HepG2 (cell line): Measurements from ENCODE around the gene IPCEF1. TPM values are rescaled to one million over a fixed set of nuclear protein-coding genes. Genes with fewer than 3 reads are reported as not detected.

Experiments used
- ATAC-seq: fragments of 200-7000 bp; cut with Tn5 transposase; 3 replicates; pipeline ENCODE4 v1.9.1; 2020; ENCODE audit warnings: mild to moderate bottlenecking, moderate library complexity
- BruUV-seq: library from RNA; stranded (reverse); fragments of 400-500 nt; replicated peaks from 2 replicates; lab custom pipeline; 2021; lab: Mats Ljungman, UMichigan
- CTCF ChIA-PET: fragments of 300-600 bp; formaldehyde crosslinking; extraction: SDS; loops from one replicate; lab custom pipeline; 2021; ENCODE audit warnings: low total read pairs, inconsistent platforms, low intra/inter-chr PET ratio; lab: Yijun Ruan, JAX
- POLR2A ChIA-PET: fragments of 350-600 bp; sonication (Branson Sonifier 250); formaldehyde crosslinking; loops from one replicate; lab custom pipeline; 2020; ENCODE audit warnings: antibody characterized with exemption, inconsistent platforms; lab: Yijun Ruan, JAX
- DNase-seq: peaks from one replicate; pipeline ENCODE4 v3.0.0-alpha.2; 2015; ENCODE audit warnings: low spot score
- FAIRE-seq: peaks from 3 replicates; lab custom pipeline; 2011; peaks lifted over from hg19 to GRCh38; lab: Jason Lieb, UNC
- H2AFZ ChIP-seq: one replicate; pipeline ENCODE4 v1.6.1; 2011; ENCODE audit warnings: low read length, inconsistent platforms
- H3K27ac ChIP-seq: fragments of 300-600 bp; 3 replicates; pipeline ENCODE4 v1.8.0; 2011; ENCODE audit warnings: mixed run types, mild to moderate bottlenecking, mixed read lengths, low read length, inconsistent platforms; ENCODE audit not compliant: insufficient read depth; ENCODE audit errors: extremely low read length
- H3K27me3 ChIP-seq, 2 experiments: fragments of 200-600 bp in 1 of 2; 2 replicates in 1 of 2; 3 replicates in 1 of 2; pipeline versions ENCODE4 v1.6.0 to v1.8.0; 2011; ENCODE audit warnings: low read length in 2 of 2, mild to moderate bottlenecking in 2 of 2, moderate library complexity in 2 of 2, inconsistent platforms in 1 of 2; ENCODE audit not compliant: insufficient read depth in 2 of 2, control insufficient read depth in 1 of 2
- H3K36me3 ChIP-seq, 2 experiments: fragments of 200-600 bp in 1 of 2; replicated peaks in 1 of 2; 2 replicates in 1 of 2; 3 replicates in 1 of 2; pipeline versions ENCODE4 v1.5.1 to v1.8.0; 2011; ENCODE audit warnings: low read length in 2 of 2, inconsistent platforms in 1 of 2; ENCODE audit not compliant: insufficient read depth in 2 of 2, control insufficient read depth in 1 of 2
- H3K4me1 ChIP-seq: 2 replicates; pipeline ENCODE4 v1.5.1; 2012; ENCODE audit warnings: low read length, inconsistent platforms; ENCODE audit not compliant: insufficient read depth
- H3K4me2 ChIP-seq: 2 replicates; pipeline ENCODE4 v1.6.0; 2011; ENCODE audit warnings: low read depth, low read length, inconsistent platforms
- H3K4me3 ChIP-seq, 3 experiments: fragments of 200-600 bp in 1 of 3; sonication (generic), shearing (Covaris generic) in 1 of 3; replicated peaks in 1 of 3; 2 replicates each; pipeline ENCODE4 v1.5.1; 2011 to 2016; ENCODE audit warnings: low read length in 3 of 3, inconsistent platforms in 2 of 3, low read depth in 2 of 3, mild to moderate bottlenecking in 2 of 3, control low read depth in 1 of 3, mixed read lengths in 1 of 3; ENCODE audit not compliant: insufficient read depth in 1 of 3
- H3K79me2 ChIP-seq: one replicate; pipeline ENCODE4 v1.6.1; 2011; ENCODE audit warnings: low read length, inconsistent platforms; ENCODE audit not compliant: insufficient read depth
- H3K9ac ChIP-seq: 2 replicates; pipeline ENCODE4 v1.6.0; 2011; ENCODE audit warnings: mild to moderate bottlenecking, low read depth, low read length, inconsistent platforms; ENCODE audit not compliant: insufficient read depth
- H3K9me3 ChIP-seq: 2 replicates; pipeline ENCODE4 v1.5.1; 2012; ENCODE audit warnings: mild to moderate bottlenecking, low read length
- H4K20me1 ChIP-seq: 2 replicates; pipeline ENCODE4 v1.6.0; 2011; ENCODE audit warnings: inconsistent platforms, mild to moderate bottlenecking, low read length, moderate library complexity; ENCODE audit not compliant: insufficient read depth
- FLYWCH1 ChIP-seq: sonication (generic); formaldehyde crosslinking; IDR thresholded peaks from 2 replicates; pipeline ENCODE4 v1.8.1; 2023; ENCODE audit warnings: mild to moderate bottlenecking, missing genetic modification reagents
- HNRNPH1 ChIP-seq: fragments of 200-400 bp; formaldehyde crosslinking; optimal IDR thresholded peaks from 2 replicates; pipeline ENCODE3; 2017; ENCODE audit warnings: mild to moderate bottlenecking, low read depth, low read length
- MAFK ChIP-seq, 2 experiments: IDR thresholded peaks in 1 of 2; conservative IDR thresholded peaks in 1 of 2; 2 replicates each; pipeline ENCODE4 v1.6.1; 2011; ENCODE audit warnings: improper control_type of control experiment in 2 of 2, low read length in 2 of 2
- TBL1XR1 ChIP-seq: fragments of 150-350 bp; IDR thresholded peaks from 2 replicates; pipeline ENCODE4 v1.6.1; 2014; ENCODE audit warnings: borderline replicate concordance, low read length; ENCODE audit not compliant: partially characterized antibody
- WGBS: methylation state at CpG from one replicate; pipeline ENCODE4 v1.1.6; 2017; ENCODE audit warnings: low lambda C conversion rate; 5-methylcytosine and 5-hydroxymethylcytosine counted together
- in situ Hi-C: cut with HindIII; loops from 2 replicates; pipeline ENCODE4 v1.10.0; 2017; ENCODE audit warnings: low pct_unique_long_range_greater_than_20kb; ENCODE audit not compliant: extremely low pct_ligation_motif_present
- intact Hi-C: fragments of 100-400 bp; cut with micrococcal nuclease; formaldehyde crosslinking; loops from one replicate; pipeline ENCODE4 v1.10.0; 2022; ENCODE audit not compliant: unreplicated experiment
- polyA plus RNA-seq, 8 experiments: library from polyadenylated mRNA; depleted of rRNA in 3 of 8; stranded (reverse) in 7 of 8; unstranded in 1 of 8; fragments of >200 nt; fragmentation: Illumina TruSeq in 4 of 8; extraction: Trizol in 4 of 8; gene quantifications; 2 replicates each; pipeline versions ENCODE4 v1.2.1 to v1.2.3, GENCODE V29; 2011 to 2016; ENCODE audit warnings: low read depth in 4 of 8, missing spikeins in 1 of 8, mixed read lengths in 1 of 8; ENCODE audit not compliant: insufficient read depth in 1 of 8
- total RNA-seq, 5 experiments: library from RNA; depleted of rRNA; stranded (reverse); fragments of >200 nt; fragmentation: Illumina TruSeq; extraction: Trizol; gene quantifications; 2 replicates each; pipeline ENCODE4 v1.2.3, GENCODE V29; 2016; ENCODE audit warnings: low read depth in 1 of 5

IPCEF1 gene
- total and polyA plus RNA-seq, 2 of the 13 experiments (the other 11 are each of a cell fraction or from before 2014, with no cell fraction given): 0.03 TPM; not detected in 1

DNA sequence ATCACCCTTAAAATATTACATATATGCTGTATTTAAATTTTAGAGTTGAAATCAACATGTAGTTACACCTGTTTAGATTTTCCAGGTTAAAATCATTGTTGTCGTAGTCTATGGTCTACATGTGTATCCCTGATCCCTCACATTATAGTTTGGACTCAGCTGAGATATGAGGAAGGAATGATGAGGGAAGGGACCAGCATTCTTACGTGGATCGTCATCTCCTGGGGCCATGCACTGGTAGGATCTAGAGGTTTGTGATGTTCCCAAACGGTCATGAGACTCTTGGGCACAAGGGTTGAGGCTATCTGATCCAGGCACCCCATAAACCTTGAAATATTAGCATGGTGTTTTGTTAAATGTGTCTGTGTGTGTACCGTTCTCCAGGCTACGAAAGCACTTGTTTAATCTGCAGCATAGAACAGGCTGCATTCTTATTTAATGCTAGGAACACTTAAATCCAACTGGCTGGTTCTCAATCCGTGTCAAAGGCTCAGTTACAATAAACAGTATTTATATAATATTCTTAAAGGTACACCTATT, 55.4 kb downstream of the IPCEF1 start:
- TF ChIP-seq HNRNPH1 (no peak), TBL1XR1 (no peak)
- H3K79me2 ChIP-seq: no peaks in the 10 kb centered on the region
- no peak overlapping the region for H2AFZ ChIP-seq
- no peak overlapping the region for H3K4me3 ChIP-seq
- H3K27me3 ChIP-seq: peaks cover 0 to 3% of the 10 kb centered on the region in 2 experiments; a peak in 2 of 5 replicates
- no peak overlapping the region for H3K4me2 ChIP-seq
- no peaks in the 10 kb centered on the region for H3K36me3 ChIP-seq
- DNase-seq (no peak), FAIRE-seq (no peak), ATAC-seq (no peak)
- H3K27ac ChIP-seq: no peak overlapping the region
- no TSS peak for BruUV-seq
- H3K9ac ChIP-seq: no peak overlapping the region
- 40% methylated on average over 7 of the region's 7 CpGs for WGBS
- intact Hi-C loops (no loop called here), in situ Hi-C loops (no loop called here)
- no peaks in the 10 kb centered on the region for H3K9me3 ChIP-seq
- ChIA-PET CTCF (no interaction called here), POLR2A (no interaction called here)
- no peaks in the 10 kb centered on the region for H4K20me1 ChIP-seq
- peaks cover 11% of the 10 kb centered on the region; the same call in 1 of the 2 replicates for H3K4me1 ChIP-seq

DNA sequence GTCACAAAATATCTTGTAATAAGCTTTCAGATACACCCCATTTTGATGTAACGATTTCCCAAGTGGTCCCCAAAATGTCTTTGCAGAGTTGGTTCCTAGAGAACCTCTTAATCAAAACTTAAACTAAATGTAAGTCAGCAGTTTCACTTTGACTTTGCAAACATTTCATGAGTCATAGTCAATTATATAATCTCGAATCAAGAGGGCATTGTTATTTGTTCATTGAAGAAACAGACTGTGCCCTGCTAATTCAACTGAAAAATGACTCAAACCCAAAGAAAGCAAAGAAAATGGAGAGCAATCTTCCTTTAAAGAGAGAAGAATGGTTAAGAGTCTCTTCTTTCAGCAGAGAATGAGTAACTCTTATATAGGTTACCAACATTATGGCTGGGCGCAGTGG, 58.3 kb downstream of the IPCEF1 start:
- H3K27me3 ChIP-seq: peaks cover 2 to 3% of the 10 kb centered on the region in 2 experiments; a peak in 3 of 5 replicates
- H3K4me3 ChIP-seq: no peak overlapping the region
- no peak for ATAC-seq
- H3K27ac ChIP-seq: no peak overlapping the region
- H3K36me3 ChIP-seq: no peaks in the 10 kb centered on the region
- peak; percentile 8 for FAIRE-seq
- no peak overlapping the region for H3K9ac ChIP-seq
- H3K4me1 ChIP-seq: peaks cover 11% of the 10 kb centered on the region; the same call in 1 of the 2 replicates
- no peak overlapping the region for H3K4me2 ChIP-seq
- POLR2A ChIA-PET: no interaction called here
- intact Hi-C loops (no loop called here), in situ Hi-C loops (no loop called here)
- WGBS: 45% methylated on average over 3 of the region's 3 CpGs
- DNase-seq: peak; percentile 24
- CTCF ChIA-PET: no interaction called here
- no peaks in the 10 kb centered on the region for H4K20me1 ChIP-seq
- no TSS peak for BruUV-seq
- no peak overlapping the region for H2AFZ ChIP-seq
- H3K79me2 ChIP-seq: no peaks in the 10 kb centered on the region
- TF ChIP-seq FLYWCH1 (CRISPR knock-in tag): no peak
- TF ChIP-seq MAFK (conservative IDR thresholded peaks at IDR 0.05 in 1 of 2, IDR thresholded peaks at IDR 0.05 in 1 of 2; ENCODE audit: low read length in 2 of 2): peak in 1 of 2 experiments; percentile 41; a peak in 2 of 4 replicates
- H3K9me3 ChIP-seq: no peaks in the 10 kb centered on the region
